AG08396 (cell line): ENCODE data around the gene KDM4C.
"Not testable (repeated sequence)": the region's sequence is repeated elsewhere in the genome, so short reads cannot be mapped to it uniquely, and the experiment has no call there.

Experiments
- DNase-seq: peaks from one replicate; pipeline ENCODE4 v3.0.0; 2012; ENCODE audit warnings: low spot score, mixed read lengths

KDM4C gene

GRCh38 chr9:6806318-6806717 lies 48.5 kb downstream of the KDM4C start:
- DNase-seq, result not testable (repeated sequence)

- DNase-seq, result not testable (repeated sequence)
Measured at GRCh38 chr9:6807669-6808068, 49.9 kb downstream of the KDM4C start.

GRCh38 chr9:6811436-6811835 lies 53.7 kb downstream of the KDM4C start:
- DNase-seq, result no peak

GRCh38 chr9:6816581-6816980 lies 58.8 kb downstream of the KDM4C start:
- DNase-seq, result no peak

GRCh38 chr9:6818292-6818922 lies 60.6 kb downstream of the KDM4C start:
- DNase-seq, result no peak

GRCh38 chr9:6819112-6819511 lies 61.3 kb downstream of the KDM4C start:
- DNase-seq, result no peak

GRCh38 chr9:6819529-6819928 lies 61.8 kb downstream of the KDM4C start:
- no peak for DNase-seq

GRCh38 chr9:6822696-6823095 lies 64.9 kb downstream of the KDM4C start:
- DNase-seq, result no peak

- DNase-seq, result peak; percentile 31
Measured at GRCh38 chr9:6827439-6828145, 69.8 kb downstream of the KDM4C start.

- no peak for DNase-seq
Measured at GRCh38 chr9:6829027-6829426, 71.3 kb downstream of the KDM4C start.

GRCh38 chr9:6829536-6829935 lies 71.8 kb downstream of the KDM4C start:
- DNase-seq, result no peak

GRCh38 chr9:6833518-6834192 lies 75.9 kb downstream of the KDM4C start:
- DNase-seq, result no peak

- no peak for DNase-seq
Measured at GRCh38 chr9:6834306-6834705, 76.5 kb downstream of the KDM4C start.

GRCh38 chr9:6838158-6838557 lies 80.4 kb downstream of the KDM4C start:
- DNase-seq, result no peak

- peak; percentile 27 for DNase-seq
Measured at GRCh38 chr9:6842584-6842947, 84.8 kb downstream of the KDM4C start.

GRCh38 chr9:6843742-6844141 lies 86.0 kb downstream of the KDM4C start:
- no peak for DNase-seq

GRCh38 chr9:6844267-6844666 lies 86.5 kb downstream of the KDM4C start:
- DNase-seq, result no peak

- DNase-seq, result no peak
Measured at GRCh38 chr9:6845128-6845826, 87.5 kb downstream of the KDM4C start.

GRCh38 chr9:6845880-6846279 lies 88.1 kb downstream of the KDM4C start:
- peak; percentile 24 for DNase-seq

GRCh38 chr9:6852243-6852963 lies 94.6 kb downstream of the KDM4C start:
- DNase-seq, result peak; percentile 57

- DNase-seq, result no peak
Measured at GRCh38 chr9:6855860-6856259, 98.1 kb downstream of the KDM4C start.

GRCh38 chr9:6864102-6864501 lies 106.3 kb downstream of the KDM4C start:
- DNase-seq, result no peak
